Prostate gland (tissue), 2 donors: ENCODE results near the gene VAC14. TPM values are rescaled to one million over a fixed set of nuclear protein-coding genes. Genes with fewer than 3 reads are reported as not detected.

Experiments
- DNase-seq: peaks from one replicate; pipeline ENCODE4 v3.0.0-alpha.2; 2019; ENCODE audit warnings: low spot score
- H3K27ac ChIP-seq, 2 donors: fragments of 200-600 bp; sonication (generic); 2 replicates each; pipeline ENCODE4 v1.5.1; 2017 to 2019
- H3K27me3 ChIP-seq: fragments of 200-600 bp; sonication (generic); replicated peaks from 2 replicates; pipeline ENCODE4 v1.5.1; 2019; ENCODE audit not compliant: insufficient read depth
- H3K36me3 ChIP-seq, 2 donors: fragments of 200-600 bp; sonication (generic); 1 replicate in 1 of 2; 2 replicates in 1 of 2; pipeline versions ENCODE4 v1.5.1 to v1.8.1; 2017 to 2019
- H3K4me1 ChIP-seq: fragments of 200-600 bp; sonication (generic); replicated peaks from 2 replicates; pipeline ENCODE4 v1.5.1; 2019
- H3K4me3 ChIP-seq, 2 donors: fragments of 200-600 bp; sonication (generic); 2 replicates each; pipeline ENCODE4 v1.5.1; 2017 to 2019
- H3K9me3 ChIP-seq: fragments of 200-600 bp; sonication (generic); 2 replicates; pipeline ENCODE4 v1.5.1; 2017
- CTCF ChIP-seq, 4 experiments: fragments of 200-600 bp in 2 of 4; fragments of 450-650 bp in 2 of 4; sonication (generic) in 2 of 4; IDR thresholded peaks; 1 replicate in 3 of 4; 2 replicates in 1 of 4; pipeline ENCODE4 v1.5.1; 2016 to 2019; ENCODE audit warnings: antibody characterized with exemption in 4 of 4, mild to moderate bottlenecking in 2 of 4, moderate library complexity in 2 of 4
- POLR2A ChIP-seq: fragments of 450-650 bp; IDR thresholded peaks from one replicate; pipeline ENCODE4 v1.6.1; 2016; ENCODE audit warnings: antibody characterized with exemption, mild to moderate bottlenecking
- POLR2AphosphoS5 ChIP-seq: sonication (generic); formaldehyde crosslinking; IDR thresholded peaks from one replicate; pipeline ENCODE4 v1.6.1; 2017; ENCODE audit warnings: antibody characterized with exemption
- WGBS: methylation state at CpG from one replicate; pipeline ENCODE4 v1.1.5; 2018; 5-methylcytosine and 5-hydroxymethylcytosine counted together
- intact Hi-C: fragments of 100-400 bp; cut with DNase I; formaldehyde crosslinking; loops from one replicate; pipeline ENCODE4 v1.14.2; 2022
- total RNA-seq, 2 donors: library from RNA; depleted of rRNA; stranded (reverse); fragments of >200 nt; gene quantifications; one replicate each; pipeline ENCODE4 v1.1.0, GENCODE V29; 2016

The VAC14 gene
- total RNA-seq, 2 donors from 2014 or later: 30.3 to 66.8 TPM

GRCh38 chr16:70721202-70721963 lies 79.6 kb downstream of the VAC14 start:
- no peak for TF ChIP-seq CTCF (IDR thresholded peaks at IDR 0.05)
- TF ChIP-seq POLR2A: no peak
- no peak for TF ChIP-seq POLR2AphosphoS5
- Histone ChIP-seq H3K4me1 (peaks cover 11% of the 10 kb centered on the region), H3K36me3 (no peaks in the 10 kb centered on the region), H3K9me3 (no peaks in the 10 kb centered on the region), H3K4me3 (no peak overlapping the region), H3K27me3 (no peaks in the 10 kb centered on the region), H3K27ac (no peak overlapping the region)
- 91% methylated on average over 15 of the region's 18 CpGs for WGBS
- no peak for DNase-seq
- intact Hi-C loops: no loop called here

GRCh38 chr16:70720425-70721201 lies 80.3 kb downstream of the VAC14 start:
- no peak for TF ChIP-seq POLR2A
- TF ChIP-seq CTCF (IDR thresholded peaks at IDR 0.05): no peak
- no peak for TF ChIP-seq POLR2AphosphoS5
- H3K27ac ChIP-seq: no peak overlapping the region
- WGBS: 95% methylated on average over 18 of the region's 18 CpGs
- H3K4me1 ChIP-seq: peaks cover 11% of the 10 kb centered on the region
- intact Hi-C loops: no loop called here
- no peak for DNase-seq
- H3K36me3 ChIP-seq: no peaks in the 10 kb centered on the region
- H3K27me3 ChIP-seq: no peaks in the 10 kb centered on the region
- H3K4me3 ChIP-seq: no peak overlapping the region
- H3K9me3 ChIP-seq: no peaks in the 10 kb centered on the region

- Histone ChIP-seq H3K4me1 (peaks cover 18% of the 10 kb centered on the region), H3K9me3 (no peaks in the 10 kb centered on the region), H3K4me3 (no peak overlapping the region), H3K36me3 (no peaks in the 10 kb centered on the region), H3K27me3 (no peaks in the 10 kb centered on the region), H3K27ac (peak overlapping the region; percentile 14 to 85)
- DNase-seq: no peak
- WGBS: 98% methylated on average over 9 of the region's 9 CpGs
- no peak for TF ChIP-seq CTCF (IDR thresholded peaks at IDR 0.05)
- TF ChIP-seq POLR2AphosphoS5: no peak
- TF ChIP-seq POLR2A: no peak
- intact Hi-C loops: no loop called here
Measured at GRCh38 chr16:70717065-70717464, 83.9 kb downstream of the VAC14 start.

GRCh38 chr16:70715860-70716357 lies 85.0 kb downstream of the VAC14 start:
- 18% methylated on average over 6 of the region's 6 CpGs for WGBS
- DNase-seq: no peak
- peaks cover 18% of the 10 kb centered on the region for H3K4me1 ChIP-seq

More at GRCh38 chr16:70715860-70716357, 85.0 kb downstream of the VAC14 start:
- Histone ChIP-seq H3K27me3 (no peaks in the 10 kb centered on the region), H3K9me3 (no peaks in the 10 kb centered on the region), H3K36me3 (no peaks in the 10 kb centered on the region), H3K4me3 (no peak overlapping the region), H3K27ac (peak overlapping the region; percentile 83 to 85)
- intact Hi-C loops: no loop called here
- TF ChIP-seq POLR2A: no peak
- no peak for TF ChIP-seq CTCF (IDR thresholded peaks at IDR 0.05)
- no peak for TF ChIP-seq POLR2AphosphoS5
